ENCODE results near the gene HRH1.
"Not testable (repeated sequence)": the region's sequence is repeated elsewhere in the genome, so short reads cannot be mapped to it uniquely, and the experiment has no call there.

GRCh38 chr3:11217370-11217769 lies 63.1 kb downstream of the HRH1 start:
- not testable (repeated sequence) for TF ChIP-seq CTCF (IDR thresholded peaks at IDR 0.05); TCF7L2 (IDR thresholded peaks at IDR 0.05; ENCODE audit: low read depth, low read length); REST (IDR thresholded peaks at IDR 0.05; ENCODE audit: insufficient read depth in 1 of 2, low read depth in 2 of 2, low read length in 1 of 2); POLR2AphosphoS5 (IDR thresholded peaks at IDR 0.05; ENCODE audit: low read depth, low read length); SIN3A (IDR thresholded peaks at IDR 0.05; ENCODE audit: borderline replicate concordance, insufficient read depth, low read depth, low read length)

Measured in Panc1 (cell line).